HCT116 (cell line): ENCODE results near the gene PDPK1. TPM values are rescaled to one million over a fixed set of nuclear protein-coding genes. Genes with fewer than 3 reads are reported as not detected.

Experiments used
- ATAC-seq: fragments of 200-7000 bp; cut with Tn5 transposase; 2 replicates; pipeline ENCODE4 v1.9.1; 2020; ENCODE audit warnings: mild to moderate bottlenecking, moderate library complexity
- BruUV-seq: library from RNA; stranded (reverse); fragments of 400-500 nt; replicated peaks from 2 replicates; lab custom pipeline; 2021; lab: Mats Ljungman, UMichigan
- CTCF ChIA-PET: fragments of 300-600 bp; sonication (Branson Sonifier 250); formaldehyde crosslinking; loops from one replicate; lab custom pipeline; 2021; ENCODE audit warnings: antibody characterized with exemption; lab: Charles Lee
- POLR2A ChIA-PET: fragments of 300-600, 350-600 bp; sonication (Branson Sonifier 250); formaldehyde crosslinking; loops from one replicate; lab custom pipeline; 2021; ENCODE audit warnings: antibody characterized with exemption; lab: Charles Lee
- RAD21 ChIA-PET, 2 experiments: fragments of 300-600 bp; sonication (Branson Sonifier 250); formaldehyde crosslinking; loops; one replicate each; lab custom pipeline; 2023; ENCODE audit warnings: low total read pairs in 2 of 2; ENCODE audit not compliant: uncharacterized antibody in 2 of 2, unreplicated experiment in 2 of 2, low non-redundant PET in 1 of 2; lab: Charles Lee
- DNase-seq: peaks from one replicate; pipeline ENCODE4 v3.0.0-alpha.2; 2010; ENCODE audit warnings: low read depth, low spot score
- H2AFZ ChIP-seq: fragments of 200-600 bp; shearing (Covaris generic), sonication (generic); 2 replicates; pipeline ENCODE4 v1.6.1; 2017; ENCODE audit warnings: low read depth, mixed run types, mixed read lengths, antibody characterized with exemption, low read length; ENCODE audit not compliant: poor library complexity, severe bottlenecking
- H3K27ac ChIP-seq: 2 replicates; pipeline ENCODE4 v1.5.1; 2012; ENCODE audit warnings: low read depth, low read length
- H3K27me3 ChIP-seq: fragments of 200-600 bp; sonication (generic); 2 replicates; pipeline ENCODE4 v1.6.1; 2016; ENCODE audit warnings: mixed run types, low read length, mixed read lengths; ENCODE audit not compliant: insufficient read depth
- H3K36me3 ChIP-seq, 2 experiments: fragments of 200-500 bp in 1 of 2; fragments of 200-600 bp in 1 of 2; sonication (Bioruptor generic) in 1 of 2; sonication (generic) in 1 of 2; 2 replicates each; pipeline versions ENCODE4 v1.5.1 to v1.6.1; 2014 to 2016; ENCODE audit warnings: low read length in 2 of 2, inconsistent platforms in 1 of 2, mixed read lengths in 1 of 2, mixed run types in 1 of 2; ENCODE audit not compliant: insufficient read depth in 2 of 2, control insufficient read depth in 1 of 2
- H3K4me1 ChIP-seq, 2 experiments: fragments of 200-600 bp in 1 of 2; sonication (generic) in 1 of 2; 2 replicates each; pipeline versions ENCODE4 v1.5.1 to v1.6.1; 2012 to 2017; ENCODE audit warnings: low read length in 2 of 2, inconsistent platforms in 1 of 2, mild to moderate bottlenecking in 1 of 2, mixed read lengths in 1 of 2, mixed run types in 1 of 2, moderate library complexity in 1 of 2; ENCODE audit not compliant: insufficient read depth in 2 of 2, control insufficient read depth in 1 of 2
- H3K4me2 ChIP-seq: fragments of 200-600 bp; sonication (generic); 2 replicates; pipeline ENCODE4 v1.6.1; 2017; ENCODE audit warnings: mixed run types, low read length, mixed read lengths
- H3K4me3 ChIP-seq, 2 experiments: fragments of 200-600 bp in 1 of 2; sonication (generic) in 1 of 2; replicated peaks in 1 of 2; 2 replicates each; pipeline ENCODE4 v1.5.1; 2011 to 2016; ENCODE audit warnings: low read length in 2 of 2, control low read depth in 1 of 2, low read depth in 1 of 2, mild to moderate bottlenecking in 1 of 2, mixed read lengths in 1 of 2, mixed run types in 1 of 2
- H3K79me2 ChIP-seq: fragments of 200-600 bp; sonication (generic); 2 replicates; pipeline ENCODE4 v1.6.1; 2017; ENCODE audit warnings: mild to moderate bottlenecking, mixed run types, low read length, moderate library complexity, mixed read lengths; ENCODE audit not compliant: insufficient read depth
- H3K9ac ChIP-seq: fragments of 200-600 bp; sonication (generic); 2 replicates; pipeline ENCODE4 v1.6.1; 2016; ENCODE audit warnings: low read length, mixed read lengths
- H3K9me2 ChIP-seq: fragments of 200-600 bp; sonication (generic), shearing (Covaris generic); 2 replicates; pipeline ENCODE4 v1.6.1; 2017; ENCODE audit warnings: mixed run types, mild to moderate bottlenecking, moderate library complexity; ENCODE audit not compliant: insufficient read depth
- H3K9me3 ChIP-seq, 2 experiments: fragments of 200-500 bp in 1 of 2; fragments of 200-600 bp in 1 of 2; sonication (Bioruptor generic) in 1 of 2; sonication (generic) in 1 of 2; 2 replicates each; pipeline ENCODE4 v1.6.1; 2014 to 2017; ENCODE audit warnings: low read length in 2 of 2, mixed read lengths in 2 of 2, inconsistent platforms in 1 of 2, low read depth in 1 of 2, mild to moderate bottlenecking in 1 of 2, mixed run types in 1 of 2, moderate library complexity in 1 of 2; ENCODE audit not compliant: control insufficient read depth in 1 of 2, insufficient read depth in 1 of 2
- H4K20me1 ChIP-seq: fragments of 200-600 bp; sonication (generic), shearing (Covaris generic); 2 replicates; pipeline ENCODE4 v1.6.1; 2017; ENCODE audit warnings: mixed run types, mild to moderate bottlenecking, moderate library complexity; ENCODE audit not compliant: insufficient read depth
- ATF3 ChIP-seq: IDR thresholded peaks from 2 replicates; pipeline ENCODE4 v1.6.1; 2012
- CBX3 ChIP-seq: IDR thresholded peaks from 2 replicates; pipeline ENCODE4 v1.6.1; 2012; ENCODE audit warnings: low read depth
- EZH2 ChIP-seq: fragments of 200-600 bp; sonication (generic); IDR thresholded peaks from 2 replicates; pipeline ENCODE4 v1.6.1; 2017; ENCODE audit warnings: antibody characterized with exemption, mixed run types
- POLR2AphosphoS5 ChIP-seq: IDR thresholded peaks from 2 replicates; pipeline ENCODE4 v1.6.1; 2011; ENCODE audit warnings: mild to moderate bottlenecking, low read depth, low read length, moderate library complexity
- ZBTB33 ChIP-seq: IDR thresholded peaks from 2 replicates; pipeline ENCODE4 v1.6.1; 2011; ENCODE audit warnings: mild to moderate bottlenecking, low read length, moderate library complexity; ENCODE audit not compliant: insufficient replicate concordance; ENCODE audit errors: extremely low read depth
- intact Hi-C: fragments of 100-400 bp; cut with micrococcal nuclease; formaldehyde crosslinking; loops from 2 replicates; pipeline ENCODE4 v1.10.0; 2022
- total RNA-seq: library from RNA; stranded (reverse); gene quantifications from one replicate; pipeline ENCODE4 v1.2.1, GENCODE V29; 2021; ENCODE audit not compliant: unreplicated experiment

Gene PDPK1
- total RNA-seq, 1 experiment from 2014 or later, result 36.1 TPM

DNA sequence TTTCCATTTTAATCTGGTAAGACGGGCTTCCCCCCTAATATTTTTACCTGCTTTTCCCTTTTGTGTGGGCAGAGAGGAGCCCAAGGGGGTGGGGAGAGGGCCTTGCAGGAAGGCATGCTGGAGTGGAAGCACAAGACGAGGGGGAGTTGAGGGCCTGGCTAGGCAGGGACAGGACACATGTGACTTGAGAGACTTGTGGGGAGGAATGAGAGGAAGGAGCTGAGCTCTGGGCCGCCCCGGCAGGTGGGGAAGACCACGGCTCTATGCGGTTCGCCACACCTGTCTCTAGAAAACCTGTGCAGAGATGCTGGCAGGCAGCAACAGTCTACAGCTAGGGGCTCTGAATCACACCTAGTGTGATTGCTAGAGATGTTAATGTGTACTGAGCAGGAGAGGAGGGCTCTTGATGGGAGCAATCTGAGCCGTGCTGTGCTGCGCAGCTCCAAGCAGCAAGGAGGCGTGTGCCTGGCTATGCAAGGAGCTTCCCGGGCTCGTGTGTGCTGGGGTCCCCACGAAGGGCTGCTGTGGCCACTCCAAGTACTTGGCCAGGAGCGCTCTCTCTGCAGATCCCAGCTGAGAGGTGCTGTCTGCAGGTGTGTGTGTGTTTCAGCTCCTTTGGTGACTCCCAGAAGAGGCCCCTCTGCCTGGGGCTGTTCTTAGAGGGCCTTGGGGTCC, 50.2 kb downstream of the PDPK1 start:
- H3K4me3 ChIP-seq, result no peak overlapping the region
- TF ChIP-seq CBX3 (no peak), ZBTB33 (no peak), EZH2 (no peak), POLR2AphosphoS5 (no peak), ATF3 (no peak)
- TF ChIP-seq, all 23 proteins: peak for 0
- peaks cover 7 to 23% of the 10 kb centered on the region in 2 experiments; a peak in 3 of 4 replicates for H3K36me3 ChIP-seq
- no peak for ATAC-seq
- no peaks in the 10 kb centered on the region for H4K20me1 ChIP-seq
- H3K27me3 ChIP-seq, result no peaks in the 10 kb centered on the region
- no peak for DNase-seq
- H3K9me3 ChIP-seq, result no peaks in the 10 kb centered on the region
- ChIA-PET POLR2A (no interaction called here), CTCF (no interaction called here), RAD21 (no interaction called here)
- H3K4me2 ChIP-seq, result no peak overlapping the region
- H3K4me1 ChIP-seq, result no peaks in the 10 kb centered on the region
- H3K9me2 ChIP-seq, result no peaks in the 10 kb centered on the region
- H3K79me2 ChIP-seq, result no peaks in the 10 kb centered on the region; the same call in 1 of the 2 replicates
- H3K27ac ChIP-seq, result no peak overlapping the region
- intact Hi-C loops, result no loop called here
- H3K9ac ChIP-seq, result no peak overlapping the region
- no TSS peak for BruUV-seq
- H2AFZ ChIP-seq, result no peak overlapping the region
